IMR-90 (cell line): ENCODE measurements around the gene SPPL2C. TPM values are rescaled to one million over a fixed set of nuclear protein-coding genes. Genes with fewer than 3 reads are reported as not detected.

Source experiments
- ATAC-seq: fragments of 200-7000 bp; cut with Tn5 transposase; 2 replicates; pipeline ENCODE4 v1.9.1; 2020; ENCODE audit warnings: low read depth, mild to moderate bottlenecking, moderate library complexity
- BruUV-seq: library from RNA; stranded (reverse); fragments of 400-500 nt; replicated peaks from 2 replicates; lab custom pipeline; 2021; lab: Mats Ljungman, UMichigan
- CTCF ChIA-PET: fragments of 300-600 bp; formaldehyde crosslinking; extraction: SDS; loops from one replicate; lab custom pipeline; 2021; ENCODE audit warnings: antibody characterized with exemption; lab: Yijun Ruan, JAX
- POLR2A ChIA-PET: fragments of 300-600 bp; sonication (Branson Sonifier 250); formaldehyde crosslinking; loops from one replicate; lab custom pipeline; 2022; ENCODE audit warnings: antibody characterized with exemption; ENCODE audit not compliant: unreplicated experiment; lab: Charles Lee
- DNase-seq: peaks from one replicate; pipeline ENCODE4 v3.0.0; 2013
- H2AFZ ChIP-seq: replicated peaks from 2 replicates; pipeline ENCODE3; 2013; ENCODE audit warnings: low read length, mild to moderate bottlenecking; ENCODE audit not compliant: poor library complexity
- H2AK5ac ChIP-seq: 2 replicates; pipeline ENCODE4 v1.6.1; 2013; ENCODE audit warnings: low read depth, low read length, inconsistent platforms
- H2AK9ac ChIP-seq: replicated peaks from 2 replicates; pipeline ENCODE3; 2013; ENCODE audit warnings: mild to moderate bottlenecking, low read depth, low read length, moderate library complexity; ENCODE audit not compliant: poor library complexity
- H2BK120ac ChIP-seq: 2 replicates; pipeline ENCODE4 v1.6.1; 2013; ENCODE audit warnings: low read depth, low read length, inconsistent platforms
- H2BK15ac ChIP-seq: 3 replicates; pipeline ENCODE4 v1.6.1; 2013; ENCODE audit warnings: low read depth, low read length, inconsistent platforms
- H2BK20ac ChIP-seq: 2 replicates; pipeline ENCODE4 v1.6.1; 2013; ENCODE audit warnings: low read depth, mild to moderate bottlenecking, inconsistent platforms, low read length, moderate library complexity
- H2BK5ac ChIP-seq: 2 replicates; pipeline ENCODE4 v1.6.1; 2013; ENCODE audit warnings: mild to moderate bottlenecking, low read depth, low read length, inconsistent platforms; ENCODE audit not compliant: poor library complexity, severe bottlenecking
- H3K14ac ChIP-seq: replicated peaks from 2 replicates; pipeline ENCODE4 v1.6.1; 2013; ENCODE audit warnings: low read depth, low read length, inconsistent platforms
- H3K18ac ChIP-seq: 2 replicates; pipeline ENCODE4 v1.6.1; 2013; ENCODE audit warnings: low read depth, low read length, control low read depth
- H3K23ac ChIP-seq: 2 replicates; pipeline ENCODE4 v1.6.1; 2013; ENCODE audit warnings: low read depth, low read length, inconsistent platforms
- H3K27ac ChIP-seq: 2 replicates; pipeline ENCODE4 v1.5.1; 2013; ENCODE audit warnings: mild to moderate bottlenecking, control low read depth, low read length; ENCODE audit not compliant: insufficient read depth
- H3K27me3 ChIP-seq: 2 replicates; pipeline ENCODE4 v1.6.1; 2013; ENCODE audit warnings: low read length; ENCODE audit not compliant: control insufficient read depth, insufficient read depth
- H3K36me3 ChIP-seq: 2 replicates; pipeline ENCODE4 v1.6.1; 2013; ENCODE audit warnings: low read length, mixed read lengths; ENCODE audit not compliant: control insufficient read depth, insufficient read depth
- H3K4ac ChIP-seq: 2 replicates; pipeline ENCODE4 v1.6.1; 2013; ENCODE audit warnings: low read depth, low read length, inconsistent platforms
- H3K4me1 ChIP-seq: 2 replicates; pipeline ENCODE4 v1.6.1; 2013; ENCODE audit warnings: low read length, mixed read lengths; ENCODE audit not compliant: control insufficient read depth, insufficient read depth
- H3K4me2 ChIP-seq: 2 replicates; pipeline ENCODE4 v1.6.1; 2013; ENCODE audit warnings: low read depth, mild to moderate bottlenecking, control low read depth, low read length, moderate library complexity
- H3K4me3 ChIP-seq: 2 replicates; pipeline ENCODE4 v1.5.1; 2013; ENCODE audit warnings: low read depth, mild to moderate bottlenecking, control low read depth, low read length, moderate library complexity; ENCODE audit not compliant: insufficient read depth
- H3K56ac ChIP-seq: 2 replicates; pipeline ENCODE4 v1.6.1; 2013; ENCODE audit warnings: low read length, inconsistent platforms; ENCODE audit not compliant: insufficient read depth; ENCODE audit errors: extremely low read depth
- H3K79me1 ChIP-seq, 2 experiments: 2 replicates each; pipeline ENCODE4 v1.6.1; 2013; ENCODE audit warnings: low read length in 2 of 2, inconsistent platforms in 1 of 2, low read depth in 1 of 2
- H3K9ac ChIP-seq: 2 replicates; pipeline ENCODE4 v1.6.1; 2013; ENCODE audit warnings: low read depth, low read length, control low read depth
- H3K9me1 ChIP-seq: 2 replicates; pipeline ENCODE4 v1.6.1; 2013; ENCODE audit warnings: low read length, inconsistent platforms; ENCODE audit not compliant: insufficient read depth
- H3K9me3 ChIP-seq: 2 replicates; pipeline ENCODE4 v1.6.1; 2013; ENCODE audit warnings: low read length; ENCODE audit not compliant: control insufficient read depth, insufficient read depth
- H4K20me1 ChIP-seq: 2 replicates; pipeline ENCODE4 v1.6.1; 2013; ENCODE audit warnings: low read length, inconsistent platforms; ENCODE audit not compliant: insufficient read depth
- H4K5ac ChIP-seq: 2 replicates; pipeline ENCODE4 v1.6.1; 2013; ENCODE audit warnings: mild to moderate bottlenecking, low read depth, low read length, control low read depth
- H4K8ac ChIP-seq, 2 experiments: 2 replicates each; pipeline ENCODE4 v1.6.1; 2013; ENCODE audit warnings: low read depth in 2 of 2, low read length in 2 of 2, control low read depth in 1 of 2, inconsistent platforms in 1 of 2
- H4K91ac ChIP-seq: 2 replicates; pipeline ENCODE4 v1.6.1; 2013; ENCODE audit warnings: low read depth, low read length, inconsistent platforms; ENCODE audit not compliant: insufficient read depth
- BHLHE40 ChIP-seq: fragments of 150-350 bp; IDR thresholded peaks from 2 replicates; pipeline ENCODE4 v1.6.1; 2016; ENCODE audit warnings: mild to moderate bottlenecking, low read depth, low read length
- CEBPB ChIP-seq: IDR thresholded peaks from 2 replicates; pipeline ENCODE4 v1.6.1; 2012; ENCODE audit warnings: low read depth, low read length, improper control_type of control experiment
- CHD1 ChIP-seq: IDR thresholded peaks from 2 replicates; pipeline ENCODE4 v1.6.1; 2012; ENCODE audit warnings: low read depth, low read length, improper control_type of control experiment
- FOS ChIP-seq: fragments of 150-350 bp; IDR thresholded peaks from 2 replicates; pipeline ENCODE4 v1.6.1; 2016; ENCODE audit warnings: low read depth, low read length
- MAFK ChIP-seq: IDR thresholded peaks from 2 replicates; pipeline ENCODE4 v1.6.1; 2012; ENCODE audit warnings: low read depth, low read length, improper control_type of control experiment
- MXI1 ChIP-seq: IDR thresholded peaks from 2 replicates; pipeline ENCODE4 v1.6.1; 2012; ENCODE audit warnings: low read depth, mild to moderate bottlenecking, low read length, moderate library complexity, borderline replicate concordance
- POLR2A ChIP-seq: IDR thresholded peaks from 2 replicates; pipeline ENCODE4 v1.6.1; 2012; ENCODE audit warnings: mild to moderate bottlenecking, low read depth, low read length
- SMC3 ChIP-seq: fragments of 150-350 bp; IDR thresholded peaks from 2 replicates; pipeline ENCODE4 v1.6.1; 2016; ENCODE audit warnings: low read depth, mild to moderate bottlenecking, antibody characterized with exemption, low read length, moderate library complexity
- WGBS, 2 experiments: methylation state at CpG; one replicate each; pipeline versions ENCODE4 v1.1.5 to v1.1.7; 2013; ENCODE audit warnings: missing lambda C conversion rate in 2 of 2; ENCODE audit not compliant: insufficient read length in 1 of 2; ENCODE audit errors: extremely low coverage in 2 of 2; 5-methylcytosine and 5-hydroxymethylcytosine counted together
- dilution Hi-C: fragments of 300-500 bp; cut with HindIII; formaldehyde crosslinking; loops from one replicate; pipeline ENCODE4 v1.14.3; 2018; ENCODE audit warnings: low sequenced_read_pairs; ENCODE audit not compliant: unreplicated experiment
- in situ Hi-C: fragments of 300-500 bp; cut with MboI; formaldehyde crosslinking; loops from 3 replicates; pipeline ENCODE4 v1.14.3; 2019; ENCODE audit warnings: low sequenced_read_pairs, inconsistent platforms, mixed read lengths
- intact Hi-C: fragments of 100-400 bp; cut with micrococcal nuclease; formaldehyde crosslinking; loops from 2 replicates; pipeline ENCODE4 v1.10.0; 2022
- polyA plus RNA-seq, 3 experiments: library from polyadenylated mRNA; depleted of rRNA; stranded (reverse); fragments of >200 nt; gene quantifications; 2 replicates each; pipeline ENCODE4 v1.2.3, GENCODE V29; 2012; ENCODE audit warnings: low replicate concordance in 1 of 3
- total RNA-seq: library from RNA; depleted of rRNA; stranded (reverse); fragments of >200 nt; gene quantifications from 2 replicates; pipeline ENCODE4 v1.2.3, GENCODE V29; 2012
- TF ChIP-seq, protein P1 (sequence below): fragments of 150-350 bp; IDR thresholded peaks from 2 replicates; pipeline ENCODE4 v1.6.1; 2017; ENCODE audit warnings: mild to moderate bottlenecking, antibody characterized with exemption, low read length, low read depth

The SPPL2C gene
- total and polyA plus RNA-seq, 2 of the 4 experiments (the other 2 are of a cell fraction), result not detected

DNA sequence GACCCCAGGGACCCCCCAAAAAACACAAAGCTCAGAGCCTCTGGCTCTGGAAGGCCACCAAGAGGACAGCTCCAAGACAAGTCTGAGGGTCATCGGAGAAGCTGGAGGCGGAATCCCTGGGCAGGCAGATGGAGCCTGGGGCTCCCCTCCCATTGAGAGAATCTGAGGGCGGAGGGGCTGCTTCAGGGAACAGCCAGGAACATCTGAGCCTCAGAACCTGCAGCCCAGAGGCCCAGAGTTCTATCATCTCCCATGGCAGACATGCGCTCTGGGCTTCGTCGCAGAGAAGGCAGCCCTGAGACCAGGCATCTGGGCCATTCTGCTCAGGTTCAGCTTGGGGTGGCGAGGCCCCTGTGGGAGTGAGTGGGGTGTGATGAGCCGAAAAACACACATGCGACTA, 7.1 kb upstream of the SPPL2C start:
- Histone ChIP-seq H3K14ac (no peak overlapping the region), H4K20me1 (no peaks in the 10 kb centered on the region), H2BK5ac (no peak overlapping the region), H3K9me1 (no peaks in the 10 kb centered on the region), H4K5ac (no peak overlapping the region), H3K9me3 (no peaks in the 10 kb centered on the region), H3K4me3 (no peak overlapping the region), H3K27me3 (peaks cover 16% of the 10 kb centered on the region), H3K4ac (no peak overlapping the region), H4K91ac (no peak overlapping the region), H3K4me1 (no peaks in the 10 kb centered on the region), H3K4me2 (no peak overlapping the region), H3K18ac (no peak overlapping the region), H2BK120ac (no peak overlapping the region), H4K8ac (no peak overlapping the region), H2AFZ (no peak overlapping the region), H2BK20ac (no peak overlapping the region), H3K27ac (no peak overlapping the region), H3K23ac (no peak overlapping the region), H3K56ac (no peak overlapping the region), H2BK15ac (no peak overlapping the region), H2AK9ac (no peak overlapping the region), H3K36me3 (no peaks in the 10 kb centered on the region), H3K9ac (no peak overlapping the region), H3K79me1 (no peaks in the 10 kb centered on the region), H2AK5ac (no peak overlapping the region)
- 67% methylated on average over 1 of the region's 9 CpGs; no CpG with 5 or more reads in 1 of the 2 experiments for WGBS, 2 experiments
- DNase-seq (no peak), ATAC-seq (no peak)
- TF ChIP-seq CHD1 (no peak), FOS (no peak), BHLHE40 (no peak), MAFK (no peak), CEBPB (no peak), POLR2A (no peak), MXI1 (no peak), SMC3 (no peak)
- TF ChIP-seq, protein P1, sequence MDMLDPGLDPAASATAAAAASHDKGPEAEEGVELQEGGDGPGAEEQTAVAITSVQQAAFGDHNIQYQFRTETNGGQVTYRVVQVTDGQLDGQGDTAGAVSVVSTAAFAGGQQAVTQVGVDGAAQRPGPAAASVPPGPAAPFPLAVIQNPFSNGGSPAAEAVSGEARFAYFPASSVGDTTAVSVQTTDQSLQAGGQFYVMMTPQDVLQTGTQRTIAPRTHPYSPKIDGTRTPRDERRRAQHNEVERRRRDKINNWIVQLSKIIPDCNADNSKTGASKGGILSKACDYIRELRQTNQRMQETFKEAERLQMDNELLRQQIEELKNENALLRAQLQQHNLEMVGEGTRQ, result no peak
- POLR2A ChIA-PET, result no interaction called here
- dilution Hi-C loops, result no loop called here
- CTCF ChIA-PET, result no interaction called here
- BruUV-seq, result no TSS peak
- intact Hi-C loops, result loop anchor here (10.0 kb wide), 1 partner anchor 623 kb away; no protein-coding TSS in a partner anchor
- in situ Hi-C loops, result loop anchor here (25.0 kb wide), 1 partner anchor 425 kb away; no protein-coding TSS in a partner anchor
